GM13976 (cell line): Measurements from ENCODE around the gene ANKRD11.

Experiments
- DNase-seq: peaks from one replicate; pipeline ENCODE4 v3.0.0; 2012; ENCODE audit warnings: low spot score
- in situ Hi-C: fragments of 300-500 bp; cut with MboI; formaldehyde crosslinking; loops from one replicate; pipeline ENCODE4 v1.12.0; 2022; ENCODE audit warnings: low sequenced_read_pairs, mixed read lengths, inconsistent platforms; ENCODE audit not compliant: unreplicated experiment
- TF ChIP-seq, protein P1 (sequence below): IDR thresholded peaks from 2 replicates; pipeline ENCODE4 v1.5.1; 2012; ENCODE audit warnings: borderline replicate concordance, mild to moderate bottlenecking; ENCODE audit not compliant: insufficient read depth; ENCODE audit errors: extremely low read depth, missing control alignments, control extremely low read depth

The ANKRD11 gene

DNA sequence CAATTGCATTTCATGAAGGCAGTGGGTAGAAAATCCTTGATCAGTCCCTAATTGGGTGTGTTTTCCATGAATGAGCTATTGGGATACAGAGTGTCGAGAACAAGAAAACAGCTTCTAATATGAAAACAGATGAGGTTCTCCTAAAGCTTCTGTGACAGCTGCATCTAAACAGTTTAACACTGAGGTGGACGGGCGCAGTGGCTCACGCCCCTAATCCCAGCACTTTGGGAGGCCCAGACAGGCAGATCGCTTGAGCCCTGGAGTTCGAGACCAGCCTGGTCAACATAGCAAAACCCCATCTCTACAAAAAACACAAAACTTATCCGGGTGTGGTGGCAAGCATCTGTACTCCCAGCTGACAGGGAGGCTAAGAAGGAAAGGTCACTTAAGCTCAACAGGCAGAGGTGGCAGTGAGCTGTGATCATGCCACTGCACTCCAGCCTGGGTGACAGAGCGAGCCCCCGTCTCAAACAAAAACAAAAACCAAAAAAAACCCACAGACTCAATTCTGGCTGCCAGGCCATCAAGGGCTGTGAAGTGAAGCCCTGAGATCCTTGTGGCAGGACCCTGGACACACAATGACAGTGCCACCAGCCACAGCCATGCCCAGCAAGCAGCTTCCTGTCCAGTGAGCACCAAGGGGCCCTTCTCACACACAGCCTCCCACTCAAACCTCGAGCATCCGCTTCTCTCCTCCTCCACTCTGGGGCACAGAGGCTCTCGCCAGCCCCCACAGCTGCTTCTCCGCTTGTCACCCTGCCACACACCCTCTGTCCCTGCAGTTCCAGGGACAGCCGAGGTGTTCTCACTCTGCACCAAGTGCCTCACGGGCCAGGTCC is 44.0 kb downstream of the ANKRD11 start:
- DNase-seq: no peak
- TF ChIP-seq, protein P1, sequence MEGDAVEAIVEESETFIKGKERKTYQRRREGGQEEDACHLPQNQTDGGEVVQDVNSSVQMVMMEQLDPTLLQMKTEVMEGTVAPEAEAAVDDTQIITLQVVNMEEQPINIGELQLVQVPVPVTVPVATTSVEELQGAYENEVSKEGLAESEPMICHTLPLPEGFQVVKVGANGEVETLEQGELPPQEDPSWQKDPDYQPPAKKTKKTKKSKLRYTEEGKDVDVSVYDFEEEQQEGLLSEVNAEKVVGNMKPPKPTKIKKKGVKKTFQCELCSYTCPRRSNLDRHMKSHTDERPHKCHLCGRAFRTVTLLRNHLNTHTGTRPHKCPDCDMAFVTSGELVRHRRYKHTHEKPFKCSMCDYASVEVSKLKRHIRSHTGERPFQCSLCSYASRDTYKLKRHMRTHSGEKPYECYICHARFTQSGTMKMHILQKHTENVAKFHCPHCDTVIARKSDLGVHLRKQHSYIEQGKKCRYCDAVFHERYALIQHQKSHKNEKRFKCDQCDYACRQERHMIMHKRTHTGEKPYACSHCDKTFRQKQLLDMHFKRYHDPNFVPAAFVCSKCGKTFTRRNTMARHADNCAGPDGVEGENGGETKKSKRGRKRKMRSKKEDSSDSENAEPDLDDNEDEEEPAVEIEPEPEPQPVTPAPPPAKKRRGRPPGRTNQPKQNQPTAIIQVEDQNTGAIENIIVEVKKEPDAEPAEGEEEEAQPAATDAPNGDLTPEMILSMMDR: no peak
- in situ Hi-C loops: no loop called here

DNA sequence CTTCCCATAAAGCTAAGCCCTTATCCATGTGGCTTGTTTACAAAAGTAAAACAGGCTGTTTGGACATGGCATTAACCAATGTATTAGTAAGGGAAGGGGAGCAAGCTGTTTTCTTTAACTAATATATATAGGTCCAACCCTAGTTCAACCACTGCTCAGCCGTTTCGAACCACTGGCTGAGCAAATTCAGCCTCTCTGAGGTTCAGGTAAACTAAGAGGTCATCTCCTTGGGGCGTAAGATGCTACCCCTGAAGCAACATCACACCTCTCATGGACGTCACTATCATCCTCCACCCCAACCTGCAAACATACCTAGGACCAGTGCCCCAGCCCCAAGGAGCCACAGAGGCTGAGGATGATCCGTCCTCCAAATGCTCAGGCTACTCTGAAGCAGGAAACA is 45.2 kb downstream of the ANKRD11 start:
- in situ Hi-C loops: no loop called here
- TF ChIP-seq, protein P1: no peak
- DNase-seq: no peak

DNA sequence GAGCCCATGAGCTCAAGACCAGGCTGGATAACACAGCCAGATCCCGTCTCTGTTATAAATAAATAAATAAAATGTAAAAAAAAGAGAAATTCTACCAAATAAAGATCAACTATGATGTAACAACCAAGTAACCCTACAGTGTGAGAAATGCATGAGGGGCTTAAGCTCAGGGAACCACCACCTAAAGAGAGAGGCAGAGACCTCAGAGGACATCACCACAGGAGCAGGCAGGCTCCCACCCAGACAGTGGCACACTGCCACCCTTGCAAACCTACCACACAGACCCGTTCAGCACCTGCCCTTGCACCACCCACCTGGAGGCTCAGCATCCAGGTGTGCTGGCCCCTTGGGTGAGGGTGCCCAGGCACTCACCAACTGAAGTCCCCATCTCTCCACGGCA is 45.6 kb downstream of the ANKRD11 start:
- in situ Hi-C loops: no loop called here
- no peak for DNase-seq
- TF ChIP-seq, protein P1: no peak

DNA sequence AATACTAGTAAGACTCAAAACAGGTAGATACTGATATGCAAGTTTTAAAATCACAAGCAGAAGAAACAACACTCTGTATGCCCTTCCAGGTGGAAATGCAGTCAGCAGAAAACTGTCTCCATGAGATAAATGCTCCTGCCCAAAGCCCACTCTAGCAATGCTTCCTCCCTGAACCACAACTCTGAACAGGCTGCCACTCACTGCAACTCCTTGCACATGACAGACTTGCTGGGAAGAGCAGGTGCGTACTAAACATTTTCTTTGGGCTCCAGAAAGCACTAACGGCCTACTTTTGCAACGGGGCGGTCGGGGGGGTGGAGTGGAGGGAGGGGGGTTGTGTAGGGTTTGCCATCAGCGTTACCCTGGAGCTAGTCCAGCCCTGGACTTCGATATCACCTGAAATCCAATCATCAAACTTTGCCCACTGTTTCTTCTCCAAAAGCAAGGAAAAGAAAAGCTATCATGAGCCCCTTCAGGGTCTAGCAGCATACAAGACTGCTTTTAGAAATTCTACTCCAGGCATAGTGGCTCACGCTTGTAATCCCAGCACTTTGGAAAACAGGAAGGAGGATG is 46.1 kb downstream of the ANKRD11 start:
- TF ChIP-seq, protein P1: no peak
- DNase-seq: no peak
- in situ Hi-C loops: no loop called here

DNA sequence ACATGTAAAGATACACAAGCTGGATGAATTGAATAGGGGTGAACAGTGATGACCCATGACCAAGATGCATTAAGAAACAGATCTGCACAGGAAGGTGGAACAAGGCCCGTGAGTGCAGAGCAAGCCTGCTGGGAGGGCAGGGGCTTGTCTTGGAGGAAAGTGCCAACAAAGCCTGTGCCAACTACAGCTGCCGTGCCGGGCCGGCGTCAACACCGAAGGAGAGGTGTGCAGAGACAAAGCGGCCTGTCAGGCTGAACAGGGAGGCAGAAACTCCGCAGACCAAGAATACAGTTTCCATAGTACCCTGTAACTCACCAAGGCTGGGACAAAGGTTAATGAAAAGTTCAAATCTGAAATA is 46.7 kb downstream of the ANKRD11 start:
- TF ChIP-seq, protein P1: no peak
- in situ Hi-C loops: no loop called here
- DNase-seq: no peak

DNA sequence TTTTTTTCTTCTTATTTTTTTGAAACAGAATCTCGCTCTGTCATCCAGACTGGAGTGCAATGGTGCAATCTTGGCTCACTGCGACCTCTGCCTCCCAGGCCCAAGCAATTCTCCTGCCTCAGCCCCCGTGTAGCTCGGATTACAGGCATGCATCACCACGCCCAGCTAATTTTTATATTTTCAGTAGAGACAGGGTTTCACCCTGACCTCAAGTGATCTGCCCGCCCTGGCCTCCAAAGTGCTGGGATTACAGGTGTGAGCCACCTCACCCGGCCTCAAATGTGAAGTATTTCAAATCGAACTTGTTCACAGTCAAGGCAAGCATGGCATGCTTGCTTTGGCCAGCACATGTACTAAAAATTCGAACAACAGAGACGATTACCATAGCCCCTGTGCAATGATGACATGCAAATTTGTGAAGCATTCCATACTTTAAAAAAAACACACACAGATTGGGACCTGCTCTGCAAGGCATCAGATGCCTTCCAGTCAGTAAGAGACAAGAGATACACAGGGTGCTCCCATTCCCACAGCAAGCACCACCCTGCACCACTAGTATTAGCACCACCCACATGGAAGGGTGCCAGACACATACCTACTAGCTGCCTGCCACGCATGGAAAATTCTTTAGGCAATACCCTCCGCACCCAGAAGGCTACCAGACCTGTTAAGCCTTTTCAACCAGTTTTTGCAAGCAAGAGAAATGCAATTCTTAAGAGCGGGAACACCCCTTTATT is 47.2 kb downstream of the ANKRD11 start:
- in situ Hi-C loops: no loop called here
- no peak for DNase-seq
- TF ChIP-seq, protein P1: no peak
